Stimulated activated naive CD4-positive, alpha-beta T cell treated with Interleukin-2 at 50 U/mL for 16 hours (primary cell): ENCODE measurements around the gene OVCH2.
"Not testable (repeated sequence)": the region's sequence is repeated elsewhere in the genome, so short reads cannot be mapped to it uniquely, and the experiment has no call there.

Experiments used
- DNase-seq: peaks from one replicate; lab custom pipeline; 2025; lab: John Stamatoyannopoulos, UW

The OVCH2 gene

GRCh38 chr11:7706377-7706776 lies at the start of gene OVCH2:
Gene OVCH2, minus strand, starts transcription at chr11:7706477. Its CDS starts 83 bp downstream, at chr11:7706394.
- no peak for DNase-seq

DNA sequence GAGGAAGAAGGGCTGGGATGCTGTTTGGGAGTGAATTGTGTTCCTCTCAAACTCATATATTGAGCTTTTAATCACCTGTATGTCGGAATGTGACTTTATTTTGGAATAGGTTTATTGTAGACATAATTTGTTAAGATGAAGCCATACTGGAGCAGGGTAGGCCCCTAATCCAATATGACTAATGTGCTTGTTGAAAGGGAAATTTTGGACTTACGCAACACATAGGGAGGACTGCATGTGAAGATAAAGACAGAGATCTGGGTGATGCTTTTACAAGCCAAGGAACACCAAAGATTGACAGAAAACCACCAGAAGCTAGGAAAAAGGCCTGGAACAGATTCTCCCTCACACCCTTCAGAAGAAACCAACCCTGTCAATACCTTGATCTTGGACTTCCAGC lies 43.2 kb upstream of the OVCH2 start:
- DNase-seq, result no peak

DNA sequence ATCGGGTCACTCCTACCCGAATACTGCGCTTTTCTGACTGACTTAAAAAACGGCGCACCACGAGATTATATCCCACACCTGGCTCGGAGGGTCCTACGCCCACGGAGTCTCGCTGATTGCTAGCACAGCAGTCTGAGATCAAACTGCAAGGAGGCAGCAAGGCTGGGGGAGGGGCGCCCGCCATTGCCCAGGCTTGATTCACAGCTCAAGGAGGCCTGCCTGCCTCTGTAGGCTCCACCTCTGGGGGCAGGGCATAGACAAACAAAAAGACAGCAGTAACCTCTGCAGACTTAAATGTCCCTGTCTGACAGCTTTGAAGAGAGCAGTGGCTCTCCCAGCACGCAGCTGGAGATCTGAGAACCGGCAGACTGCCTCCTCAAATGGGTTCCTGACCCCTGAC lies 28.5 kb upstream of the OVCH2 start:
- DNase-seq, result not testable (repeated sequence)

GRCh38 chr11:7714786-7715185 lies 8.5 kb upstream of the OVCH2 start:
- no peak for DNase-seq

- DNase-seq, result no peak
These were observed 2.5 kb downstream of the OVCH2 start for GRCh38 chr11:7703740-7704139.

DNA sequence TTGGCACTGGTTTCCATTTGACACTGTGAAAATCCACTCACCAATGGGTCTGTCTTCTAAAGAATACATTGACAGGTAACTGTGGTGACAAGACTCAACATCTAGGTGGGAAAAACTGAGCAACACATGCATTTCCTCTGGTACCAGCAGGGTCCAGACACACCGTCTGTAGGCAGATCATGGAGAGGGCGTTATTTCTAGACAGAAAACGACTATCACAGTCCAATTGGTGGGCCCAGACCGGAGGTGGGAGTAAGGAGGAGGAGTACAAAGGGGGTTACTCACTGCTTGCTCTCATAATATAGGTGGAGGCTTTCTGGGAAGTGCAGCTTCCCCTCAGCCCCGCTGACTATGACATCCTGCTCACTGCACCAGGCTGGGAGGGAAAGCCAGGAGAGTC lies 9.9 kb downstream of the OVCH2 start:
- no peak for DNase-seq

DNA sequence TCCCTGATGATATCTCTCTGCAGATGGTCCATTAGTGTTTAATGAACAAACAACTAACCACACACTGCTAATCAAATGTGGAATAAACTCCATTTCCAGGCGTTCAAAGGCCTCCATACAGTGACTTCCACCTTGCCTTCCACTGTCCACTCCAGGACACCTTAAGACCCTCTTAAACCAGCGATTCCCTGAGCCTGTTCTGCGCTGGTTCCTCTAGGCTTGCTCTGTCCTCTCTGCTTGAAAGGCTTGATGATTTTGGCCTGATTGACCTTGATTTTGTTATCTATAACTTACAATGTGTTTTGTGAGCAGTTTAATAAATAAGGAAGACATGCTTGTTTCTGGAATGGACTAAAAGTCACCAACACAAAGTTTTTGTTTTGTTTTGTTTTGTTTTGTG lies 12.0 kb downstream of the OVCH2 start:
- DNase-seq, result no peak

- DNase-seq, result no peak
These were observed 13.9 kb downstream of the OVCH2 start for GRCh38 chr11:7692426-7692825.

DNA sequence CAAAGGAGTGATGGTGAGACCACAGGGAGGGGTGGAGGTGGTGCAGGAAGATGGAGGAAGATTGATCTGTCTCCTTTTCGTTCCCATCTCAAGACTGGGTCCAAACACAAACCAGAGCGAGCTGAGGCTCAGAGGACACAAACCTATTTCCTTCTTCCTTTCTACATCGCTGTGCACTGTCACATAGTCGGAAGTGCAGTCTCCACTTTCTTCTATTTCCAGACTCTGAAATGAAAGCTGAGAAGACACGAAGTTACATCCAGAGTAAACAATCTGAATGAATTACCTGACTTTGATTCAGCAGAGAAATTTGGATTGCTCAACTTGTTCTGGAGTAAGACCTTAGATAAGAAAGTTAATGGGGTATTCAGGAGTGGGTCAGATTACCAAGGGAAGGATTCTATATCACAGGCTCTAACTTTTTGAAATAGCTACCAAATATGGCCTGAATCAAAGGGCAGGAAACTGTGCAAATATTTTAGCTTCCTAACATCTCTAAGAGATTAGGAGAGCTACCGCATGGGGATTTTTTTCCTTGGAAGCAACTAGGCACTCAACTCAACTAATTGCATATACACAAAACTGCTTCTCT lies 14.4 kb downstream of the OVCH2 start:
- DNase-seq, result no peak

- no peak for DNase-seq
These were observed 15.6 kb downstream of the OVCH2 start for GRCh38 chr11:7690648-7691047.

GRCh38 chr11:7689239-7689638 lies 17.0 kb downstream of the OVCH2 start:
- no peak for DNase-seq

GRCh38 chr11:7688238-7688826 lies 17.9 kb downstream of the OVCH2 start:
- DNase-seq, result no peak

- DNase-seq, result no peak
These were observed 18.9 kb downstream of the OVCH2 start for GRCh38 chr11:7687386-7687785.

GRCh38 chr11:7686761-7687160 lies 19.5 kb downstream of the OVCH2 start:
- no peak for DNase-seq

DNA sequence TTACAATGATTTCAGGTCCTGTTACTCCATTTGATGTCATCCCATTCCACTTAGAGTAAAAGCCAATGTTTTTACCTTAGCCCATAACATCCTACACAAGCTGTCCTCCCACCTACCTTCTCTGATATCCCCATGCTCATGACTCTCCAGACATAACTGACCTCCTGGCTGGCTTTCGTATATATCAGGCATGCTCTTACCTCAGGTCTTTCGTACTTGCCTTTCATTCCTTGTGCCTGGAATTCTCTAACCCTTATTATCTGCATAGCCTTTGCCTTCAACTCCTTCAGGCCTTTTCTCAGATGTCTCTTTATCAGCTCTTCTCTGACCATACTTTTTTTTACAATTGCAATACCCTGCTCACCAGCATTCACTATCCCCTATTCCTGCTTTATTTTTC lies 22.7 kb downstream of the OVCH2 start:
- no peak for DNase-seq

GRCh38 chr11:7677796-7678201 lies 28.5 kb downstream of the OVCH2 start:
- DNase-seq, result no peak

- DNase-seq, result no peak
These were observed 29.2 kb downstream of the OVCH2 start for GRCh38 chr11:7677071-7677470.

- DNase-seq, result no peak
These were observed 30.6 kb downstream of the OVCH2 start for GRCh38 chr11:7675631-7676030.

- DNase-seq, result no peak
These were observed 32.4 kb downstream of the OVCH2 start for GRCh38 chr11:7673724-7674434.

DNA sequence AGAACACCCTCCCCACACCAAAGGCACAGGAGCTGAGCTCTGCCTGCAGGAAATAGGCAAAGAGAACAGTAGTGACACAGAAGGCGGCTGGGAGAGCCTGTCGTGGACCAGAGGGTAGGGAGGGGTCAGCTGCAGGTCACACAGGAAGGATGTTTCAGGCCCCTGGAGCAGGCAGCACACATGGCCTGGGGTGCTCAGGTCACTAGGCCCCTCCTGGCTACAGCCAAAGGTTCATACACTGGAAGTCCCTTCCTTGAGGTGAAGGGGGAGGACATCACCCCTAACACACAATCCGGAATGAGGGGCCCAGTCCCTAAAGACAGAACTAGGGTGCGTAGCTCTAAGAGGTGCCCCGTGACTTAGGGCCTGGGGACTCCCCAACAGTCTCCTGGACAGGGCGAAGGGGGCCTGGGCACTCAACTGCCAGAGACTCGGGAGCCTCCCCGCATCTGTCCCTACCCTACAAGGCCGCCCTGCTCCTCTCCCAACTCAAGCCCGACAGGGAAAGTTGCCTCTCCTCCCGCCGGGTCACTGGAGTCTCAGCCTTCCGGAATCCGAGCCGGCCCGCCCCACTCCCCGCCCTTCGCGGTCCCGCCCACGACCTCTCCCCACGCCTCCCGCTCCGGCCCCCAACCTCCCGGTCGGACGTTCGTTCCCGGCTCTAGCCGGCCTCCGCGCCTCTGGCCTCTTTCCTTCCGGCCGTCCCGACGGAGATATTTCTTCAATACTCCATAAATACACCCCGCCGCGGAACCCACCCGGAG lies 33.1 kb downstream of the OVCH2 start, which contains the start of gene CYB5R2:
TSS of gene CYB5R2 (minus strand) at position 541 of the 764 bp plus-strand sequence. CDS start 675 bp downstream, outside the sequence.
- DNase-seq, result no peak

DNA sequence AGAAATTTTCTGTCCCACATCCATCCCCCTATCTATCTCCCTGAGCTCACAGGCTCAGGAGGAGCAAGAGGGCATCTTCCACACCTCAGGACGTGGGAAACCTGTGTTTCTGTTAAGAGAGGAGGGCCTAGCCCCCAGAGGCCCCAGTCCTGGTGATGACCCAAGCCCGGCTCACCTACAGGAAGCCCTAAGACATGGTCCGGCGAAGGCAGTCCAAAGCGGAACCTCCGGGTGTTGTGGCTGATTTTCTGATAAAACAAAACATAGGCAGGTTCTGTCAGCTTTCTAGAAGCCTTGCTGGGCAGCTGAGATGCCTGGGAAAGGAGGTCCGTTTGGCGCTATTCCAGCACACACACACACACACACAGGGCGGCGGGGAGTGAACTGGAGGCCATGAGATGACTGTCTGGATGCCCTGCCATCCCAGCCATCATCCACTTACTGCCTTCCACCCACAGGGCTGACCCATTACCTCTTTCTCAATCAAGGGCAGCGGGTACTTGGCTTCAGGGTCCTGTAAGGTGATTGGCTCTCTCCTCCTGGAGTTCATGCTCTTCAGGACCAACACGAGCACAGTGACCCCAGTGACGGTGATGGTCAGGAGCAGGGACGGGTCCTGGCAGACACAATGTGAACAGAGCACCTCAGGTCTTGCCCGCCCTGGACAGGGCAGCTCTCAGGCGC lies 33.9 kb downstream of the OVCH2 start:
- DNase-seq, result no peak
